Kidney epithelial cell (primary cell): ENCODE measurements around the gene APOO. TPM values are rescaled to one million over a fixed set of nuclear protein-coding genes. Genes with fewer than 3 reads are reported as not detected.

Experiments
- DNase-seq: peaks from one replicate; pipeline ENCODE4 v3.0.0-alpha.2; 2010; ENCODE audit warnings: low read depth
- H3K27me3 ChIP-seq: 2 replicates; pipeline ENCODE4 v1.6.0; 2011; ENCODE audit warnings: low read length; ENCODE audit not compliant: control insufficient read depth, insufficient read depth
- H3K36me3 ChIP-seq: 2 replicates; pipeline ENCODE4 v1.5.1; 2011; ENCODE audit warnings: low read length; ENCODE audit not compliant: control insufficient read depth, insufficient read depth
- H3K4me3 ChIP-seq: 2 replicates; pipeline ENCODE4 v1.5.1; 2011; ENCODE audit warnings: low read depth, mild to moderate bottlenecking, control low read depth, low read length
- total RNA-seq: library from RNA; depleted of rRNA; stranded (reverse); fragments of >200 nt; gene quantifications from 2 replicates; pipeline ENCODE4 v1.2.3, GENCODE V29; 2015
- TF ChIP-seq, protein P1 (sequence below): IDR thresholded peaks from 2 replicates; pipeline ENCODE4 v1.5.1; 2011; ENCODE audit warnings: mild to moderate bottlenecking, moderate library complexity, low read length, control low read depth, inconsistent platforms; ENCODE audit not compliant: insufficient read depth, poor library complexity, severe bottlenecking

Gene APOO
- total RNA-seq, 1 donor from 2014 or later: 17.3 TPM

DNA sequence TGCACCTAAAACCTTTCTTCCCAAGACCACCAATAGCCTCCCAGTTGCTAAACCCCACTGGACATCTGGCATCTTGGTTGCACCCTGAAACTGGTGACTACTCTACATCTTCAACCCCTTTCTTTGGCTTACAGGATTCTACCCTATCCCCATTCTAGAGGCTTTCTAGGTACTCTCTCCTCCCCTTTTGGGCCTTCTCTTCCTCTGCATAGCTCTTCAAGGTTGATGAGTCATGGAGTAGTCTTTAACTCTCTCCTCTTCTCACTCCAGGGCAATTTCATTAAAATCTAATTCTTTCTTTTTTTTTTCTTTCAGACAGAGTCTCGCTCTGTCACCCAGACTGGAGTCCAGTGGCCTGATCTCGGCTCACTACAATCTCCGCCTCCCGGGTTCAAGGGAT is 16.8 kb downstream of the APOO start:
- no peaks in the 10 kb centered on the region for H3K36me3 ChIP-seq
- H3K27me3 ChIP-seq: no peaks in the 10 kb centered on the region
- no peak for DNase-seq
- H3K4me3 ChIP-seq: no peak overlapping the region
- TF ChIP-seq, protein P1, sequence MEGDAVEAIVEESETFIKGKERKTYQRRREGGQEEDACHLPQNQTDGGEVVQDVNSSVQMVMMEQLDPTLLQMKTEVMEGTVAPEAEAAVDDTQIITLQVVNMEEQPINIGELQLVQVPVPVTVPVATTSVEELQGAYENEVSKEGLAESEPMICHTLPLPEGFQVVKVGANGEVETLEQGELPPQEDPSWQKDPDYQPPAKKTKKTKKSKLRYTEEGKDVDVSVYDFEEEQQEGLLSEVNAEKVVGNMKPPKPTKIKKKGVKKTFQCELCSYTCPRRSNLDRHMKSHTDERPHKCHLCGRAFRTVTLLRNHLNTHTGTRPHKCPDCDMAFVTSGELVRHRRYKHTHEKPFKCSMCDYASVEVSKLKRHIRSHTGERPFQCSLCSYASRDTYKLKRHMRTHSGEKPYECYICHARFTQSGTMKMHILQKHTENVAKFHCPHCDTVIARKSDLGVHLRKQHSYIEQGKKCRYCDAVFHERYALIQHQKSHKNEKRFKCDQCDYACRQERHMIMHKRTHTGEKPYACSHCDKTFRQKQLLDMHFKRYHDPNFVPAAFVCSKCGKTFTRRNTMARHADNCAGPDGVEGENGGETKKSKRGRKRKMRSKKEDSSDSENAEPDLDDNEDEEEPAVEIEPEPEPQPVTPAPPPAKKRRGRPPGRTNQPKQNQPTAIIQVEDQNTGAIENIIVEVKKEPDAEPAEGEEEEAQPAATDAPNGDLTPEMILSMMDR: no peak

DNA sequence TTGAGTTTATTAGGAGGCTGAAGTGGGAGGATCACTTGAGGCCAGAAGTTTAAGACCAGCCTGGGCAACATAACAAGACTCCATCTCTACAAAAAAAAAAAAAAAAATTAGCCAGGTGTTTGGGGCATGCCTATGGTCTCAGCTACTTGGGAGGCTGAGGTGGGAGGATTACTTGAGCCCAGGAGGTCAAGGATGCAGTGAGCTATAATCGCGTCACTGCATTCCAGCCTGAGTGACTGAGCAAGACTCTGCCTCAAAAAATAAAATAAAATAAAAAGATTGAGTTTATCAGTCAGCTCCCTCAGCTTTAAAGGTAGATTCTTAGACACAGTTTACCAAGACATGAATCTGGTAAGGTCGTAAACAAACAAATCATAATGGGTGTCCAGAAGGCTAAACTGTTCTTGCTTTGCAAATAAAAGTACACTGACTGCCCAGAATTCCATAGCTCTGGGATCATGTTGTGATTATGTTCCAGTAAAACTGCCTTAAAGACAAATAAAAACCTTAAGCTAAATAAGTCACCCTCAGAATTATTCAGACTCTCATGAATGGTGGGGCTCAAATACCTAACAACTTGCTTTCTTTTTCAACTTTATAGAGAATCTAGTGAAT is 18.7 kb downstream of the APOO start:
- Histone ChIP-seq H3K36me3 (no peaks in the 10 kb centered on the region), H3K27me3 (no peaks in the 10 kb centered on the region), H3K4me3 (no peak overlapping the region)
- DNase-seq: no peak
- TF ChIP-seq, protein P1: no peak

DNA sequence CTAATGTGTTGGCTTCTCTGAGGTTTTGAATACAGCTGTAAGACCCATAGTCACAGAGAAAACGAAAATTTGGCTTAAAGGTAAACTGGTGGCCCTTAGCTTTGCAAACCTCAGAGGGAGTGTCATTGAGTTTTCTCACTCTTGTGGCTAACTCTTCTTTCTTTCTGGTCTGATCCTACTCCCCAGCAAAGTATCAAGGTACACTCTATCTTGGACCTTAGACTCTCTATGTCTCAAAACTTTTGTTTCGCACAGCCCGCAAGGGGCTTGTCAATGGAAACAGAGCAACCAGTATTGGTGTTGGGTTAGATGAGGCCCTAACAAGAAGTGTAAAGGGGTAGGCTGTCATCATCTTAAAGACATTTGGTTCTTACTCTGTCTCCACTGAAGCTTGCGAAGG is 19.8 kb downstream of the APOO start:
- H3K27me3 ChIP-seq: no peaks in the 10 kb centered on the region
- no peak overlapping the region for H3K4me3 ChIP-seq
- TF ChIP-seq, protein P1: no peak
- no peaks in the 10 kb centered on the region for H3K36me3 ChIP-seq
- DNase-seq: no peak

DNA sequence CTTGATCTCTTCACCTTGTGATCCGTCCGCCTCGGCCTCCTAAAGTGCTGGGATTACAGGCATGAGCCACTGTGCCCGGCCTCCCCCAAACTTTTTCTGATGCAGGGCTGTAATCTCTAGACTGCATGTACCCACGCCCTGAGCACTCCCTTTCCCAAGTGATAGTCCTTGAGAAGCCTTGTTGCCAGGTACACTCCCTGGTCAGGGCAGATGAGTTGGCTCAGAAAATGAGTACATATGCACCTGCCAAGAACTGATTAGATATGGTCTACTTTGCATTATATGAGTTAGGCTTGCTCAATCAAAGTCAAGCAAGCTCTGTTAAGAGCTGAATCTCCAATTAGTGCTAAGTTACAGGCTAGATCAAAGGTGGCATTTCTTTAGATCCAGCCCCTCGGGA is 20.3 kb downstream of the APOO start:
- Histone ChIP-seq H3K36me3 (no peaks in the 10 kb centered on the region), H3K4me3 (no peak overlapping the region), H3K27me3 (no peaks in the 10 kb centered on the region)
- DNase-seq: no peak
- TF ChIP-seq, protein P1: no peak

DNA sequence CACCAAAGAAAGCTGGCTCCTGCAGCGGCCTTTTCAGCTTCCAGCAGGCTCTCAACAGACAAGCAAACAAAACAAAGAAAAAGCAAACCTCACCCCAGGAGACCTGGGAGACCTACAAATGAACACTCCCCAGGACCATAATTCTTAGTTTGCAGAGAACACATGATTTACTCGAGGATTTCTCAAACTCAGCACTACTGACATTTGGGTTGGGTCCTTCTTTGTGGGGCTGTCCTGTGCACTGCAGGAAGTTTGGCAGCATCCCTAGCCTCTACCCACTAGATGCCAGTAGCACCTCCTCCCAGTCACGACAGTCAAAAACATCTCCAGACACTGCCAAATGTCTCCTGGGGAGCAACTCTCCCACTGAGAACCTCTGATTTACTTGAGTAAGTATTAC is 21.9 kb downstream of the APOO start:
- TF ChIP-seq, protein P1: no peak
- H3K27me3 ChIP-seq: no peaks in the 10 kb centered on the region
- DNase-seq: no peak
- H3K36me3 ChIP-seq: no peaks in the 10 kb centered on the region
- no peak overlapping the region for H3K4me3 ChIP-seq

DNA sequence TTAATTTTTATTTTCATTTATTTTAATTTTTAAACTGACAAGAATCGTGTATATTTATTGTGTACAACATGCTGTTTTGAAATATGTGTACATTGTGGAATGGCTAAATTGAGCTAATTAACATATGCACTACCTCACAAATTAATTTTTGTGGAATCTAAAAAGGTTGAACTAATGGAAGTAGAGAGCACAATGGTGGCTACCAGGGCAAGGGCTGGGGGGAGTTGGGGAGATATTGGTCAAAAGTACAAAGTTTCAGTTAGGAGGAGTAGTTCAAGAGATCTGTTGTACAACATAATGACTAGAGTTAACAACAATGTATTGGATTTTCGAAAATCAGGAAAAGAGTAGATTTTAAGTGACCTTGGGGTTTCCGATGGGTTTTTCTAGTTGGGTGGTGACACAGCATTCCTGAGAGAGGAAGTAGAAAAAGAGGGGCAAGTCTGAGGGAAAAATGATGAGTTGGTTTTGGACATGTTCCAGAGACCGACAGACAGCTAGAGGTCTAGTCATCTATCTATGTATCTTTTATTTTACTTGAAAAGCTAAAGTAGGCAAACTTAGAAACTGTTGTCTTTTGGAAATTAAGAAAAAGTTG is 23.2 kb downstream of the APOO start:
- TF ChIP-seq, protein P1: no peak
- Histone ChIP-seq H3K27me3 (no peaks in the 10 kb centered on the region), H3K4me3 (no peak overlapping the region), H3K36me3 (no peaks in the 10 kb centered on the region)
- DNase-seq: no peak
